Measurements from ENCODE around the gene EVI5. TPM values are rescaled to one million over a fixed set of nuclear protein-coding genes. Genes with fewer than 3 reads are reported as not detected.
A peak's percentile ranks its signal among the peaks of the same experiment; 100 is the strongest.

The EVI5 gene
- total RNA-seq, 1 experiment from 2014 or later: 11.4 TPM

- TF ChIP-seq ZSCAN18 (CRISPR knock-in tag; IDR thresholded peaks at IDR 0.05): no peak
Measured at GRCh38 chr1:92808381-92808780, 23.5 kb upstream of the EVI5 start (continued).

GRCh38 chr1:92805216-92805615, 20.3 kb upstream of the EVI5 start:
- TF ChIP-seq ZNF263 (CRISPR knock-in tag; IDR thresholded peaks at IDR 0.05; ENCODE audit: low read depth) (no peak), ZBTB21 (CRISPR knock-in tag; IDR thresholded peaks at IDR 0.05; ENCODE audit: borderline replicate concordance) (no peak), PRRX2 (CRISPR knock-in tag; IDR thresholded peaks at IDR 0.05) (no peak), TCF7 (CRISPR knock-in tag; IDR thresholded peaks at IDR 0.05; ENCODE audit: low read depth) (no peak), NFYB (CRISPR knock-in tag; conservative IDR thresholded peaks at IDR 0.05; ENCODE audit: low read depth) (no peak)
- Mint-ChIP-seq H3K27ac (no peak overlapping the region), H3K4me1 (no peaks in the 10 kb centered on the region), H3K36me3 (no peaks in the 10 kb centered on the region), H3K4me3 (no peak overlapping the region), H3K9me3 (peaks cover 4% of the 10 kb centered on the region; the same call in 1 of the 2 replicates), H3K27me3 (ENCODE audit: low read depth) (no peaks in the 10 kb centered on the region)
- ATAC-seq (no peak), DNase-seq (ENCODE audit: low spot score) (no peak)
- ChIA-PET CTCF (interaction anchor here (1.6 to 2.2 kb wide), 2 partner anchors 13 to 26 kb away, joined by 5 to 14 read pairs; partner anchors contain the start of gene RPL5), POLR2A (no interaction called here)

GRCh38 chr1:92804721-92805201, 19.9 kb upstream of the EVI5 start:
- Mint-ChIP-seq H3K9me3 (peaks cover 4% of the 10 kb centered on the region; the same call in 1 of the 2 replicates), H3K4me3 (no peak overlapping the region), H3K4me1 (no peaks in the 10 kb centered on the region), H3K27ac (no peak overlapping the region), H3K36me3 (no peaks in the 10 kb centered on the region), H3K27me3 (ENCODE audit: low read depth) (no peaks in the 10 kb centered on the region)
- ATAC-seq: peak; percentile 84
- TF ChIP-seq NR1H2 (CRISPR knock-in tag; IDR thresholded peaks at IDR 0.05) (no peak), ATF2 (CRISPR knock-in tag; IDR thresholded peaks at IDR 0.05; ENCODE audit: borderline replicate concordance, low read depth) (no peak), ZNF138 (CRISPR knock-in tag; conservative IDR thresholded peaks at IDR 0.05) (no peak), ZNF281 (CRISPR knock-in tag; IDR thresholded peaks at IDR 0.05) (no peak), HMGA2 (CRISPR knock-in tag; IDR thresholded peaks at IDR 0.05) (no peak), ZNF317 (CRISPR knock-in tag; IDR thresholded peaks at IDR 0.05; ENCODE audit: borderline replicate concordance, low read depth) (no peak), ATF1 (CRISPR knock-in tag; IDR thresholded peaks at IDR 0.05) (no peak), MLX (CRISPR knock-in tag; IDR thresholded peaks at IDR 0.05) (no peak), MXD4 (CRISPR knock-in tag; IDR thresholded peaks at IDR 0.05; ENCODE audit: borderline replicate concordance) (no peak)
- DNase-seq (ENCODE audit: low spot score): peak; percentile 27
- CTCF ChIA-PET: interaction anchor here (1.4 to 2.2 kb wide), 3 partner anchors 13 to 56 kb away, joined by 5 to 14 read pairs (median 6); partner anchors contain the start of gene RPL5
- POLR2A ChIA-PET: no interaction called here
